H1 (cell line): Measurements from ENCODE around the gene CCNL2.

Source experiments
- BRCA1 ChIP-seq: IDR thresholded peaks from 2 replicates; pipeline ENCODE4 v1.6.1; 2012; ENCODE audit warnings: low read depth, low read length, improper control_type of control experiment
- POLR2A ChIP-seq, 2 experiments: IDR thresholded peaks; 1 replicate in 1 of 2; 2 replicates in 1 of 2; pipeline ENCODE4 v1.6.1; 2011; ENCODE audit warnings: low read depth in 2 of 2, low read length in 2 of 2, mild to moderate bottlenecking in 2 of 2; ENCODE audit errors: control extremely low read depth in 1 of 2
- POU5F1 ChIP-seq: IDR thresholded peaks from 2 replicates; pipeline ENCODE4 v1.6.1; 2011; ENCODE audit warnings: low read depth, mild to moderate bottlenecking, low read length, moderate library complexity
- RFX5 ChIP-seq: IDR thresholded peaks from 2 replicates; pipeline ENCODE4 v1.6.1; 2011; ENCODE audit warnings: low read depth, low read length, improper control_type of control experiment, borderline replicate concordance
- RXRA ChIP-seq: IDR thresholded peaks from 2 replicates; pipeline ENCODE4 v1.6.1; 2011; ENCODE audit warnings: low read depth, mild to moderate bottlenecking, low read length, moderate library complexity; ENCODE audit not compliant: insufficient read depth
- TAF7 ChIP-seq: optimal IDR thresholded peaks from 2 replicates; pipeline ENCODE3; 2011; ENCODE audit warnings: low read depth, mild to moderate bottlenecking, inconsistent platforms, low read length, moderate library complexity, borderline replicate concordance
- TBP ChIP-seq: IDR thresholded peaks from 2 replicates; pipeline ENCODE4 v1.6.1; 2011; ENCODE audit warnings: low read depth, low read length, improper control_type of control experiment
- ZNF274 ChIP-seq: IDR thresholded peaks from 2 replicates; pipeline ENCODE4 v1.7.0; 2012; ENCODE audit warnings: low read length, borderline replicate concordance; ENCODE audit errors: extremely low read depth
- TF ChIP-seq, protein P1 (sequence below), 3 experiments: IDR thresholded peaks; 1 replicate in 2 of 3; 2 replicates in 1 of 3; pipeline versions ENCODE4 v1.5.1 to v1.6.1; 2011; ENCODE audit warnings: low read length in 3 of 3, mild to moderate bottlenecking in 3 of 3, inconsistent platforms in 2 of 3, low read depth in 1 of 3, moderate library complexity in 1 of 3; ENCODE audit not compliant: insufficient read depth in 1 of 3; ENCODE audit errors: control extremely low read depth in 1 of 3

DNA sequence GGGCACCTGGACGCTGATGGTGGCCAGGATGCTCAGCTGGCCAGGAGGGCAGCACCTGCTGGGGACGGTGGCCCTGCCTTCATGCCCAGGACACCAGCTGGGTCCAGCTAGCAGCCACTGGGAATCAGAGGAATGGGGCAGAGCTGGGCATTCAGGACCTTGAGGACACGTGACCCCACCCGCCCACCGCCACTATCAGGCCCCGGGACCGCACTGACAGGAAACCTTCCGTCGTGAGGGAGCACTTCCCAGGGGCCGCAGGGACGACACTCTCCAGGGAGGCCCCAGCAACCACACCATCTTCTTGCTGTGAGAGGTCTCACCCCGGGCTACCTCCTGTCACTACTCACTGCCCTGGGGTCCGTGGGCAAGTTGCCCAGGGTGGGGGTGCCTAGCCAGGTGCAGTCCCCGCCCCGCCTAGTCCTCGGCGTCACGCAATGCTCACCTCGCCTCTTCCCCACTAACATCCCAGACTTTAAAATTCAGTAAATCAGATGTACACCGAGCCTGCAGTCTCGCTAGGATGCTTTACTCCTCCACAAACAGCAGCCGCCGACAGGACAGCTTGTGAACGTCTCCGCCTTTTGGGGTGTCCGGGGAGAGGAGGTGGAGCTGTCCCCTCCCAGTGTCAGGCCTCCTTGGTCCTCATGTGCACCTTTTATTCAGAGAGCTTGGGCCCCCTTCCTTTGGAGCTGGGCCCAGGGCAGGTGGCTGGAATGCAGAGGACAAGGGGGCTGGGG lies 41.3 kb upstream of the CCNL2 start:
- TF ChIP-seq TBP (no peak), POLR2A (IDR thresholded peaks at IDR 0.05; ENCODE audit: control extremely low read depth in 1 of 2, low read depth in 2 of 2, low read length in 2 of 2) (no peak), RFX5 (no peak), TAF7 (no peak), RXRA (no peak), POU5F1 (no peak), ZNF274 (no peak), BRCA1 (no peak)
- TF ChIP-seq, protein P1, sequence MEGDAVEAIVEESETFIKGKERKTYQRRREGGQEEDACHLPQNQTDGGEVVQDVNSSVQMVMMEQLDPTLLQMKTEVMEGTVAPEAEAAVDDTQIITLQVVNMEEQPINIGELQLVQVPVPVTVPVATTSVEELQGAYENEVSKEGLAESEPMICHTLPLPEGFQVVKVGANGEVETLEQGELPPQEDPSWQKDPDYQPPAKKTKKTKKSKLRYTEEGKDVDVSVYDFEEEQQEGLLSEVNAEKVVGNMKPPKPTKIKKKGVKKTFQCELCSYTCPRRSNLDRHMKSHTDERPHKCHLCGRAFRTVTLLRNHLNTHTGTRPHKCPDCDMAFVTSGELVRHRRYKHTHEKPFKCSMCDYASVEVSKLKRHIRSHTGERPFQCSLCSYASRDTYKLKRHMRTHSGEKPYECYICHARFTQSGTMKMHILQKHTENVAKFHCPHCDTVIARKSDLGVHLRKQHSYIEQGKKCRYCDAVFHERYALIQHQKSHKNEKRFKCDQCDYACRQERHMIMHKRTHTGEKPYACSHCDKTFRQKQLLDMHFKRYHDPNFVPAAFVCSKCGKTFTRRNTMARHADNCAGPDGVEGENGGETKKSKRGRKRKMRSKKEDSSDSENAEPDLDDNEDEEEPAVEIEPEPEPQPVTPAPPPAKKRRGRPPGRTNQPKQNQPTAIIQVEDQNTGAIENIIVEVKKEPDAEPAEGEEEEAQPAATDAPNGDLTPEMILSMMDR (IDR thresholded peaks at IDR 0.05; ENCODE audit: control extremely low read depth in 1 of 3, insufficient read depth in 1 of 3, low read depth in 1 of 3, low read length in 3 of 3): no peak
